ENCODE measurements around the gene SNAPC4. TPM values are rescaled to one million over a fixed set of nuclear protein-coding genes. Genes with fewer than 3 reads are reported as not detected.

SNAPC4 gene
- polyA plus RNA-seq, 1 of the 3 experiments (the other 2 are of a cell fraction): 9.2 TPM

- Histone ChIP-seq H3K27ac (ENCODE audit: low read depth in 2 of 2, low read length in 1 of 2) (no peak overlapping the region; a peak in 1 of 4 replicates), H3K9ac (no peak overlapping the region), H3K27me3 (ENCODE audit: insufficient read depth) (no peaks in the 10 kb centered on the region), H3K36me3 (replicated peaks in 1 of 2; ENCODE audit: control insufficient read depth in 1 of 2, insufficient read depth in 2 of 2, low read length in 1 of 2) (peaks cover 0 to 15% of the 10 kb centered on the region in 2 experiments), H3K4me2 (no peak overlapping the region), H3F3A (replicated peaks; ENCODE audit: insufficient read depth) (no peaks in the 10 kb centered on the region), H4K20me1 (ENCODE audit: insufficient read depth) (no peaks in the 10 kb centered on the region), H3K9me2 (no peaks in the 10 kb centered on the region), H3K4me3 (ENCODE audit: low read depth in 2 of 2, low read length in 1 of 2) (no peak overlapping the region), H2AFZ (ENCODE audit: low read depth) (no peak overlapping the region), H3K9me3 (no peaks in the 10 kb centered on the region), H3K79me2 (ENCODE audit: insufficient read depth) (no peaks in the 10 kb centered on the region), H3K4me1 (ENCODE audit: control insufficient read depth in 1 of 2, insufficient read depth in 2 of 2, low read depth in 1 of 2, low read length in 1 of 2) (peaks cover 0 to 43% of the 10 kb centered on the region in 2 experiments; a peak in 1 of 4 replicates)
- ChIA-PET POLR2A (interaction anchor here (3.7 kb wide), 1 partner anchor 9 kb away, joined by 36 read pairs; the partner anchor contains the start of gene DNLZ), CTCF (interaction anchor here (1.0 to 5.5 kb wide), 7 partner anchors 8 to 58 kb away, joined by 3 to 65 read pairs (median 7); partner anchors contain the start of genes DNLZ and GPSM1)
- no peak for DNase-seq
- TF ChIP-seq TEAD4 (IDR thresholded peaks at IDR 0.05; ENCODE audit: borderline replicate concordance, insufficient read depth) (no peak), EZH2phosphoT487 (IDR thresholded peaks at IDR 0.05; ENCODE audit: borderline replicate concordance, low read depth) (no peak), EP300 (IDR thresholded peaks at IDR 0.05; ENCODE audit: borderline replicate concordance in 1 of 2, low read depth in 1 of 2, low read length in 1 of 2) (no peak), IRF3 (IDR thresholded peaks at IDR 0.05; ENCODE audit: low read depth, low read length) (no peak), SMC3 (IDR thresholded peaks at IDR 0.05; ENCODE audit: low read depth, low read length) (no peak), POLR2AphosphoS5 (IDR thresholded peaks at IDR 0.05; ENCODE audit: low read depth, low read length) (no peak), RAD21 (IDR thresholded peaks at IDR 0.05; ENCODE audit: low read length) (no peak), FOSL2 (IDR thresholded peaks at IDR 0.05; ENCODE audit: borderline replicate concordance, low read depth) (no peak), MXI1 (IDR thresholded peaks at IDR 0.05; ENCODE audit: low read depth, low read length) (no peak), FOXJ3 (CRISPR knock-in tag; IDR thresholded peaks at IDR 0.05) (no peak), YY1 (IDR thresholded peaks at IDR 0.05; ENCODE audit: low read depth) (no peak), ZBTB33 (IDR thresholded peaks at IDR 0.05; ENCODE audit: borderline replicate concordance, low read depth) (no peak), GATA2 (CRISPR knock-in tag; IDR thresholded peaks at IDR 0.05) (no peak)
- TF ChIP-seq, protein P1, sequence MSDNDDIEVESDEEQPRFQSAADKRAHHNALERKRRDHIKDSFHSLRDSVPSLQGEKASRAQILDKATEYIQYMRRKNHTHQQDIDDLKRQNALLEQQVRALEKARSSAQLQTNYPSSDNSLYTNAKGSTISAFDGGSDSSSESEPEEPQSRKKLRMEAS (IDR thresholded peaks at IDR 0.05; ENCODE audit: low read depth): no peak
- TF ChIP-seq, protein P2, sequence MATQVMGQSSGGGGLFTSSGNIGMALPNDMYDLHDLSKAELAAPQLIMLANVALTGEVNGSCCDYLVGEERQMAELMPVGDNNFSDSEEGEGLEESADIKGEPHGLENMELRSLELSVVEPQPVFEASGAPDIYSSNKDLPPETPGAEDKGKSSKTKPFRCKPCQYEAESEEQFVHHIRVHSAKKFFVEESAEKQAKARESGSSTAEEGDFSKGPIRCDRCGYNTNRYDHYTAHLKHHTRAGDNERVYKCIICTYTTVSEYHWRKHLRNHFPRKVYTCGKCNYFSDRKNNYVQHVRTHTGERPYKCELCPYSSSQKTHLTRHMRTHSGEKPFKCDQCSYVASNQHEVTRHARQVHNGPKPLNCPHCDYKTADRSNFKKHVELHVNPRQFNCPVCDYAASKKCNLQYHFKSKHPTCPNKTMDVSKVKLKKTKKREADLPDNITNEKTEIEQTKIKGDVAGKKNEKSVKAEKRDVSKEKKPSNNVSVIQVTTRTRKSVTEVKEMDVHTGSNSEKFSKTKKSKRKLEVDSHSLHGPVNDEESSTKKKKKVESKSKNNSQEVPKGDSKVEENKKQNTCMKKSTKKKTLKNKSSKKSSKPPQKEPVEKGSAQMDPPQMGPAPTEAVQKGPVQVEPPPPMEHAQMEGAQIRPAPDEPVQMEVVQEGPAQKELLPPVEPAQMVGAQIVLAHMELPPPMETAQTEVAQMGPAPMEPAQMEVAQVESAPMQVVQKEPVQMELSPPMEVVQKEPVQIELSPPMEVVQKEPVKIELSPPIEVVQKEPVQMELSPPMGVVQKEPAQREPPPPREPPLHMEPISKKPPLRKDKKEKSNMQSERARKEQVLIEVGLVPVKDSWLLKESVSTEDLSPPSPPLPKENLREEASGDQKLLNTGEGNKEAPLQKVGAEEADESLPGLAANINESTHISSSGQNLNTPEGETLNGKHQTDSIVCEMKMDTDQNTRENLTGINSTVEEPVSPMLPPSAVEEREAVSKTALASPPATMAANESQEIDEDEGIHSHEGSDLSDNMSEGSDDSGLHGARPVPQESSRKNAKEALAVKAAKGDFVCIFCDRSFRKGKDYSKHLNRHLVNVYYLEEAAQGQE (IDR thresholded peaks at IDR 0.05; ENCODE audit: low read depth, low read length): no peak
- TF ChIP-seq, protein P3, sequence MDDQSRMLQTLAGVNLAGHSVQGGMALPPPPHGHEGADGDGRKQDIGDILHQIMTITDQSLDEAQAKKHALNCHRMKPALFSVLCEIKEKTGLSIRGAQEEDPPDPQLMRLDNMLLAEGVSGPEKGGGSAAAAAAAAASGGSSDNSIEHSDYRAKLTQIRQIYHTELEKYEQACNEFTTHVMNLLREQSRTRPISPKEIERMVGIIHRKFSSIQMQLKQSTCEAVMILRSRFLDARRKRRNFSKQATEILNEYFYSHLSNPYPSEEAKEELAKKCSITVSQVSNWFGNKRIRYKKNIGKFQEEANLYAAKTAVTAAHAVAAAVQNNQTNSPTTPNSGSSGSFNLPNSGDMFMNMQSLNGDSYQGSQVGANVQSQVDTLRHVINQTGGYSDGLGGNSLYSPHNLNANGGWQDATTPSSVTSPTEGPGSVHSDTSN (IDR thresholded peaks at IDR 0.05): no peak
- TF ChIP-seq, protein P4, sequence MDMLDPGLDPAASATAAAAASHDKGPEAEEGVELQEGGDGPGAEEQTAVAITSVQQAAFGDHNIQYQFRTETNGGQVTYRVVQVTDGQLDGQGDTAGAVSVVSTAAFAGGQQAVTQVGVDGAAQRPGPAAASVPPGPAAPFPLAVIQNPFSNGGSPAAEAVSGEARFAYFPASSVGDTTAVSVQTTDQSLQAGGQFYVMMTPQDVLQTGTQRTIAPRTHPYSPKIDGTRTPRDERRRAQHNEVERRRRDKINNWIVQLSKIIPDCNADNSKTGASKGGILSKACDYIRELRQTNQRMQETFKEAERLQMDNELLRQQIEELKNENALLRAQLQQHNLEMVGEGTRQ (IDR thresholded peaks at IDR 0.05; ENCODE audit: borderline replicate concordance, low read depth, low read length): no peak
- WGBS (ENCODE audit: low lambda C conversion rate): no CpG with 5 or more reads among the region's 13 CpGs
These were observed 28.5 kb downstream of the SNAPC4 start for GRCh38 chr9:136371533-136371880.
